ENCODE data around the gene OR6C2.

DNA sequence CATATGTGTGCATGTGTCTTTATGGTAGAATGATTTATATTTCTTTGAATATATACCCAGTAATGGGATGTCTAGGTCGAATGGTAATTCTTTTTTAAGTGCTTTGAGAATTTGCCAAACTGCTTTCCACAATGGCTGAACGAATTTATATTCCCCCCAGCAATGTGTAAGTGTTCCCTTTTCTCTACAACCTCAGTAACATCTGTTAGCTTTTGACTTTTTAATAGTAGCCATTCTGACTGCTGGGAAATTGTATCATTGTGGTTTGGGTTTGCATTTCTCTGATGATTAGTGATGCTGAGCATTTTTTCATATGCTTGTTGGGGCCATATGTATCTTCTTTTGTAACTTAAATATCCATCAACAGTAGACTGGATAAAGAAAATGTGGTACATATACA is 57.7 kb downstream of the OR6C2 start:
- TF ChIP-seq, protein P1, sequence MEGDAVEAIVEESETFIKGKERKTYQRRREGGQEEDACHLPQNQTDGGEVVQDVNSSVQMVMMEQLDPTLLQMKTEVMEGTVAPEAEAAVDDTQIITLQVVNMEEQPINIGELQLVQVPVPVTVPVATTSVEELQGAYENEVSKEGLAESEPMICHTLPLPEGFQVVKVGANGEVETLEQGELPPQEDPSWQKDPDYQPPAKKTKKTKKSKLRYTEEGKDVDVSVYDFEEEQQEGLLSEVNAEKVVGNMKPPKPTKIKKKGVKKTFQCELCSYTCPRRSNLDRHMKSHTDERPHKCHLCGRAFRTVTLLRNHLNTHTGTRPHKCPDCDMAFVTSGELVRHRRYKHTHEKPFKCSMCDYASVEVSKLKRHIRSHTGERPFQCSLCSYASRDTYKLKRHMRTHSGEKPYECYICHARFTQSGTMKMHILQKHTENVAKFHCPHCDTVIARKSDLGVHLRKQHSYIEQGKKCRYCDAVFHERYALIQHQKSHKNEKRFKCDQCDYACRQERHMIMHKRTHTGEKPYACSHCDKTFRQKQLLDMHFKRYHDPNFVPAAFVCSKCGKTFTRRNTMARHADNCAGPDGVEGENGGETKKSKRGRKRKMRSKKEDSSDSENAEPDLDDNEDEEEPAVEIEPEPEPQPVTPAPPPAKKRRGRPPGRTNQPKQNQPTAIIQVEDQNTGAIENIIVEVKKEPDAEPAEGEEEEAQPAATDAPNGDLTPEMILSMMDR (IDR thresholded peaks at IDR 0.05; ENCODE audit: low read length), result no peak
- TF ChIP-seq EZH2 (IDR thresholded peaks at IDR 0.05; ENCODE audit: borderline replicate concordance, low read length), result no peak

Data from OCI-LY1 (cell line).